Measurements from ENCODE around the gene SLC26A1. TPM values are rescaled to one million over a fixed set of nuclear protein-coding genes. Genes with fewer than 3 reads are reported as not detected.

Gene SLC26A1
- total RNA-seq, 1 experiment from 2014 or later, result 0.22 TPM

GRCh38 chr4:1026115-1026514, 32.9 kb upstream of the SLC26A1 start:
- H3K4me3 ChIP-seq (replicated peaks in 1 of 2; ENCODE audit: low read depth in 1 of 2, low read length in 2 of 2), result no peak overlapping the region
- H4K20me1 ChIP-seq (ENCODE audit: insufficient read depth), result no peaks in the 10 kb centered on the region
- H3K4me2 ChIP-seq (ENCODE audit: low read length), result no peak overlapping the region
- no peaks in the 10 kb centered on the region for H3K27me3 ChIP-seq (ENCODE audit: insufficient read depth, low read length)
- no peak for TF ChIP-seq ZFX (IDR thresholded peaks at IDR 0.05)
- peak; percentile 44 for TF ChIP-seq POLR2AphosphoS5 (IDR thresholded peaks at IDR 0.05; ENCODE audit: low read depth, low read length)
- no peak for TF ChIP-seq JUND (IDR thresholded peaks at IDR 0.05)
- RAD21 ChIA-PET (ENCODE audit: low non-redundant PET in 1 of 2, low total read pairs in 2 of 2, uncharacterized antibody in 2 of 2, unreplicated experiment in 2 of 2), result no interaction called here
- no peaks in the 10 kb centered on the region for H3K9me2 ChIP-seq (ENCODE audit: insufficient read depth)
- BruUV-seq (replicated peaks), result no TSS peak
- ATAC-seq (peak; percentile 69), DNase-seq (ENCODE audit: low read depth, low spot score) (no peak)
- peak overlapping the region; percentile 32; the same call in 1 of the 2 replicates for H3K27ac ChIP-seq (ENCODE audit: low read depth, low read length)
- intact Hi-C loops (cut with micrococcal nuclease), result no loop called here
- CTCF ChIA-PET, result no interaction called here
- no peak overlapping the region for H3K9ac ChIP-seq (ENCODE audit: low read length)
- H2AFZ ChIP-seq (ENCODE audit: low read depth, low read length, poor library complexity, severe bottlenecking), result no peak overlapping the region
- H3K9me3 ChIP-seq (ENCODE audit: control insufficient read depth in 1 of 2, insufficient read depth in 1 of 2, low read depth in 1 of 2, low read length in 2 of 2), result no peaks in the 10 kb centered on the region
- H3K79me2 ChIP-seq (ENCODE audit: insufficient read depth, low read length), result no peaks in the 10 kb centered on the region; the same call in 1 of the 2 replicates
- POLR2A ChIA-PET, result no interaction called here
- peaks cover 11 to 41% of the 10 kb centered on the region in 2 experiments; a peak in 3 of 4 replicates for H3K4me1 ChIP-seq (ENCODE audit: control insufficient read depth in 1 of 2, insufficient read depth in 2 of 2, low read length in 2 of 2)
- peaks cover 8 to 11% of the 10 kb centered on the region in 2 experiments; a peak in 3 of 4 replicates for H3K36me3 ChIP-seq (ENCODE audit: control insufficient read depth in 1 of 2, insufficient read depth in 2 of 2, low read length in 2 of 2)

- no peak overlapping the region for H3K4me2 ChIP-seq (ENCODE audit: low read length)
- RAD21 ChIA-PET (ENCODE audit: low non-redundant PET in 1 of 2, low total read pairs in 2 of 2, uncharacterized antibody in 2 of 2, unreplicated experiment in 2 of 2), result no interaction called here
- no peak overlapping the region for H3K4me3 ChIP-seq (replicated peaks in 1 of 2; ENCODE audit: low read depth in 1 of 2, low read length in 2 of 2)
- no peaks in the 10 kb centered on the region for H3K27me3 ChIP-seq (ENCODE audit: insufficient read depth, low read length)
- H3K4me1 ChIP-seq (ENCODE audit: control insufficient read depth in 1 of 2, insufficient read depth in 2 of 2, low read length in 2 of 2), result peaks cover 5 to 34% of the 10 kb centered on the region in 2 experiments; a peak in 3 of 4 replicates
- DNase-seq (ENCODE audit: low read depth, low spot score), result no peak
- CTCF ChIA-PET, result no interaction called here
- H3K9ac ChIP-seq (ENCODE audit: low read length), result no peak overlapping the region
- H2AFZ ChIP-seq (ENCODE audit: low read depth, low read length, poor library complexity, severe bottlenecking), result no peak overlapping the region
- H3K9me2 ChIP-seq (ENCODE audit: insufficient read depth), result no peaks in the 10 kb centered on the region
- no peak for ATAC-seq
- intact Hi-C loops (cut with micrococcal nuclease), result no loop called here
- H3K9me3 ChIP-seq (ENCODE audit: control insufficient read depth in 1 of 2, insufficient read depth in 1 of 2, low read depth in 1 of 2, low read length in 2 of 2), result no peaks in the 10 kb centered on the region
- no peak for TF ChIP-seq ATF3 (IDR thresholded peaks at IDR 0.05)
- TF ChIP-seq ZFX (IDR thresholded peaks at IDR 0.05), result 0 out of 2 replicates have a peak, but pooled peaks have one; percentile 4
- TSS peak; percentile 52 for BruUV-seq (replicated peaks)
- no peaks in the 10 kb centered on the region for H4K20me1 ChIP-seq (ENCODE audit: insufficient read depth)
- POLR2A ChIA-PET, result no interaction called here
- no peak overlapping the region; the same call in 1 of the 2 replicates for H3K27ac ChIP-seq (ENCODE audit: low read depth, low read length)
- peaks cover 8 to 11% of the 10 kb centered on the region in 2 experiments; a peak in 3 of 4 replicates for H3K36me3 ChIP-seq (ENCODE audit: control insufficient read depth in 1 of 2, insufficient read depth in 2 of 2, low read length in 2 of 2)
- no peaks in the 10 kb centered on the region; the same call in 1 of the 2 replicates for H3K79me2 ChIP-seq (ENCODE audit: insufficient read depth, low read length)
Measured at GRCh38 chr4:1024882-1025545, 31.8 kb upstream of the SLC26A1 start.
